Caco-2 (cell line): Measurements from ENCODE around the gene KRAS. TPM values are rescaled to one million over a fixed set of nuclear protein-coding genes. Genes with fewer than 3 reads are reported as not detected.

Experiments used
- BruUV-seq: library from RNA; stranded (reverse); fragments of 400-500 nt; replicated peaks from 2 replicates; lab custom pipeline; 2021; lab: Mats Ljungman, UMichigan
- CTCF ChIA-PET: fragments of 300-600 bp; sonication (Branson Sonifier 250); formaldehyde crosslinking; loops from one replicate; lab custom pipeline; 2022; ENCODE audit warnings: antibody characterized with exemption; lab: Charles Lee
- POLR2A ChIA-PET: fragments of 300-600 bp; sonication (Branson Sonifier 250); formaldehyde crosslinking; loops from one replicate; lab custom pipeline; 2022; ENCODE audit warnings: antibody characterized with exemption; lab: Charles Lee
- DNase-seq, 2 experiments: peaks; one replicate each; pipeline versions ENCODE4 v3.0.0 to v3.0.0-alpha.2; 2020 to 2022
- H3K27me3 ChIP-seq: replicated peaks from 2 replicates; pipeline ENCODE4 v1.6.0; 2011; ENCODE audit warnings: low read length; ENCODE audit not compliant: control insufficient read depth, insufficient read depth
- H3K36me3 ChIP-seq: 2 replicates; pipeline ENCODE4 v1.5.1; 2011; ENCODE audit warnings: low read length; ENCODE audit not compliant: control insufficient read depth, insufficient read depth
- H3K4me1 ChIP-seq: fragments of 250-450 bp; sonication (Bioruptor Pico); 2 replicates; pipeline ENCODE4 v1.5.1; 2020; ENCODE audit warnings: mild to moderate bottlenecking
- H3K4me3 ChIP-seq: 2 replicates; pipeline ENCODE4 v1.5.1; 2011; ENCODE audit warnings: low read depth, mild to moderate bottlenecking, control low read depth, low read length
- H3K9me3 ChIP-seq: fragments of 250-450 bp; sonication (Bioruptor Pico); 2 replicates; pipeline ENCODE4 v1.5.1; 2020; ENCODE audit warnings: mild to moderate bottlenecking, moderate library complexity
- H3K27ac Mint-ChIP-seq: one replicate; pipeline ENCODE4 v1.8.0; 2022; ENCODE audit warnings: mixed read lengths; ENCODE audit not compliant: unreplicated experiment
- H3K27me3 Mint-ChIP-seq: one replicate; pipeline ENCODE4 v1.8.0; 2022; ENCODE audit warnings: mixed read lengths; ENCODE audit not compliant: insufficient read depth, unreplicated experiment
- H3K36me3 Mint-ChIP-seq: one replicate; pipeline ENCODE4 v1.8.0; 2022; ENCODE audit warnings: mild to moderate bottlenecking, mixed read lengths; ENCODE audit not compliant: insufficient read depth, unreplicated experiment
- H3K4me1 Mint-ChIP-seq: one replicate; pipeline ENCODE4 v1.8.0; 2022; ENCODE audit warnings: low read depth, mixed read lengths; ENCODE audit not compliant: unreplicated experiment
- H3K4me3 Mint-ChIP-seq: one replicate; pipeline ENCODE4 v1.8.0; 2022; ENCODE audit warnings: mild to moderate bottlenecking, moderate library complexity, mixed read lengths; ENCODE audit not compliant: unreplicated experiment
- H3K9me3 Mint-ChIP-seq: one replicate; pipeline ENCODE4 v1.8.0; 2022; ENCODE audit warnings: mixed read lengths; ENCODE audit not compliant: unreplicated experiment
- CTCF ChIP-seq, 2 experiments: fragments of 200-600 bp in 1 of 2; IDR thresholded peaks; 1 replicate in 1 of 2; 2 replicates in 1 of 2; pipeline versions ENCODE4 v1.5.1 to v1.8.0; 2011 to 2022; ENCODE audit warnings: antibody characterized with exemption in 1 of 2, control low read depth in 1 of 2, inconsistent platforms in 1 of 2, low read depth in 1 of 2, low read length in 1 of 2, mild to moderate bottlenecking in 1 of 2, moderate library complexity in 1 of 2; ENCODE audit not compliant: insufficient read depth in 1 of 2, severe bottlenecking in 1 of 2, unreplicated experiment in 1 of 2
- intact Hi-C: fragments of 100-400 bp; cut with micrococcal nuclease; formaldehyde crosslinking; loops from one replicate; pipeline ENCODE4 v1.10.0; 2022; ENCODE audit not compliant: unreplicated experiment
- total RNA-seq: library from RNA; stranded (reverse); gene quantifications from 2 replicates; pipeline ENCODE4 v1.2.3, GENCODE V29; 2022

The KRAS gene
- total RNA-seq, 1 experiment from 2014 or later = 179 TPM

GRCh38 chr12:25271486-25272098 lies 20.9 kb upstream of the KRAS start:
- intact Hi-C loops = no loop called here
- Mint-ChIP-seq H3K27me3 (no peaks in the 10 kb centered on the region), H3K27ac (no peak overlapping the region), H3K9me3 (no peaks in the 10 kb centered on the region), H3K36me3 (no peaks in the 10 kb centered on the region), H3K4me3 (no peak overlapping the region), H3K4me1 (peaks cover 13% of the 10 kb centered on the region)
- DNase-seq = no peak
- Histone ChIP-seq H3K27me3 (no peaks in the 10 kb centered on the region), H3K36me3 (no peaks in the 10 kb centered on the region), H3K4me1 (peaks cover 10% of the 10 kb centered on the region), H3K9me3 (no peaks in the 10 kb centered on the region), H3K4me3 (no peak overlapping the region)
- BruUV-seq = no TSS peak
- ChIA-PET CTCF (no interaction called here), POLR2A (no interaction called here)
- no peak for TF ChIP-seq CTCF (IDR thresholded peaks at IDR 0.05; ENCODE audit: insufficient read depth in 1 of 2, low read depth in 1 of 2, low read length in 1 of 2, severe bottlenecking in 1 of 2, unreplicated experiment in 1 of 2)

GRCh38 chr12:25269701-25270100 lies 19.0 kb upstream of the KRAS start:
- Mint-ChIP-seq H3K9me3 (no peaks in the 10 kb centered on the region), H3K27ac (no peak overlapping the region), H3K4me1 (peaks cover 13% of the 10 kb centered on the region), H3K4me3 (no peak overlapping the region), H3K36me3 (no peaks in the 10 kb centered on the region), H3K27me3 (no peaks in the 10 kb centered on the region)
- Histone ChIP-seq H3K4me1 (no peaks in the 10 kb centered on the region), H3K9me3 (no peaks in the 10 kb centered on the region), H3K36me3 (no peaks in the 10 kb centered on the region), H3K27me3 (no peaks in the 10 kb centered on the region), H3K4me3 (no peak overlapping the region)
- intact Hi-C loops = no loop called here
- ChIA-PET CTCF (no interaction called here), POLR2A (no interaction called here)
- no TSS peak for BruUV-seq
- no peak for DNase-seq
- no peak for TF ChIP-seq CTCF (IDR thresholded peaks at IDR 0.05; ENCODE audit: insufficient read depth in 1 of 2, low read depth in 1 of 2, low read length in 1 of 2, severe bottlenecking in 1 of 2, unreplicated experiment in 1 of 2)

- no peak overlapping the region for H3K4me3 Mint-ChIP-seq
Measured at GRCh38 chr12:25266497-25266896, 15.8 kb upstream of the KRAS start.

More at GRCh38 chr12:25266497-25266896, 15.8 kb upstream of the KRAS start:
- Mint-ChIP-seq H3K27ac (no peak overlapping the region), H3K36me3 (no peaks in the 10 kb centered on the region), H3K9me3 (no peaks in the 10 kb centered on the region), H3K4me1 (peaks cover 25% of the 10 kb centered on the region), H3K27me3 (no peaks in the 10 kb centered on the region)
- CTCF ChIA-PET = no interaction called here
- Histone ChIP-seq H3K36me3 (no peaks in the 10 kb centered on the region), H3K4me1 (no peaks in the 10 kb centered on the region), H3K27me3 (no peaks in the 10 kb centered on the region), H3K4me3 (no peak overlapping the region), H3K9me3 (no peaks in the 10 kb centered on the region)
- BruUV-seq = no TSS peak
- TF ChIP-seq CTCF (IDR thresholded peaks at IDR 0.05; ENCODE audit: insufficient read depth in 1 of 2, low read depth in 1 of 2, low read length in 1 of 2, severe bottlenecking in 1 of 2, unreplicated experiment in 1 of 2) = no peak
- intact Hi-C loops = no loop called here
- DNase-seq = no peak
- POLR2A ChIA-PET = no interaction called here
